ENCODE measurements around the gene TBC1D7. TPM values are rescaled to one million over a fixed set of nuclear protein-coding genes. Genes with fewer than 3 reads are reported as not detected.

Gene TBC1D7
- total and polyA plus RNA-seq, 12 donors: 17.3 to 42.6 (median 28.1) TPM

- Histone ChIP-seq H3K27ac (no peak overlapping the region), H3K36me3 (peaks cover 0 to 83% (median 6%) of the 10 kb centered on the region in 9 donors), H3K4me3 (no peak overlapping the region), H3K4me1 (peaks cover 10 to 47% (median 34%) of the 10 kb centered on the region in 9 donors), H3K9me3 (no peaks in the 10 kb centered on the region), H3K27me3 (no peaks in the 10 kb centered on the region)
- 77 to 88% methylated on average over 6 of the region's 6 CpGs for WGBS, 2 donors
- no peak for DNase-seq
- intact Hi-C loops (cut with DNase I): loop anchor here in 1 of 10 donors (10.0 kb wide), 1 partner anchor 105 kb away; no protein-coding TSS in a partner anchor
- TF ChIP-seq, protein P1, sequence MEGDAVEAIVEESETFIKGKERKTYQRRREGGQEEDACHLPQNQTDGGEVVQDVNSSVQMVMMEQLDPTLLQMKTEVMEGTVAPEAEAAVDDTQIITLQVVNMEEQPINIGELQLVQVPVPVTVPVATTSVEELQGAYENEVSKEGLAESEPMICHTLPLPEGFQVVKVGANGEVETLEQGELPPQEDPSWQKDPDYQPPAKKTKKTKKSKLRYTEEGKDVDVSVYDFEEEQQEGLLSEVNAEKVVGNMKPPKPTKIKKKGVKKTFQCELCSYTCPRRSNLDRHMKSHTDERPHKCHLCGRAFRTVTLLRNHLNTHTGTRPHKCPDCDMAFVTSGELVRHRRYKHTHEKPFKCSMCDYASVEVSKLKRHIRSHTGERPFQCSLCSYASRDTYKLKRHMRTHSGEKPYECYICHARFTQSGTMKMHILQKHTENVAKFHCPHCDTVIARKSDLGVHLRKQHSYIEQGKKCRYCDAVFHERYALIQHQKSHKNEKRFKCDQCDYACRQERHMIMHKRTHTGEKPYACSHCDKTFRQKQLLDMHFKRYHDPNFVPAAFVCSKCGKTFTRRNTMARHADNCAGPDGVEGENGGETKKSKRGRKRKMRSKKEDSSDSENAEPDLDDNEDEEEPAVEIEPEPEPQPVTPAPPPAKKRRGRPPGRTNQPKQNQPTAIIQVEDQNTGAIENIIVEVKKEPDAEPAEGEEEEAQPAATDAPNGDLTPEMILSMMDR (IDR thresholded peaks at IDR 0.05): no peak
- no peak for ATAC-seq
Measured at GRCh38 chr6:13299918-13300317, 28.4 kb downstream of the TBC1D7 start.

GRCh38 chr6:13299403-13299821, 28.9 kb downstream of the TBC1D7 start:
- DNase-seq (no peak), ATAC-seq (no peak)
- WGBS, 2 donors: 85 to 86% methylated on average over 11 of the region's 11 CpGs
- Histone ChIP-seq H3K27me3 (no peaks in the 10 kb centered on the region), H3K4me1 (peaks cover 10 to 42% (median 31%) of the 10 kb centered on the region in 9 donors), H3K36me3 (peaks cover 0 to 83% (median 6%) of the 10 kb centered on the region in 9 donors), H3K4me3 (no peak overlapping the region), H3K9me3 (no peaks in the 10 kb centered on the region), H3K27ac (no peak overlapping the region)
- TF ChIP-seq, protein P1 (IDR thresholded peaks at IDR 0.05): no peak
- intact Hi-C loops (cut with DNase I): no loop called here

- Histone ChIP-seq H3K27me3 (no peaks in the 10 kb centered on the region), H3K4me3 (no peak overlapping the region), H3K27ac (no peak overlapping the region), H3K9me3 (no peaks in the 10 kb centered on the region), H3K4me1 (peaks cover 6 to 32% (median 21%) of the 10 kb centered on the region in 9 donors), H3K36me3 (peaks cover 0 to 88% (median 6%) of the 10 kb centered on the region in 9 donors)
- DNase-seq: no peak
- TF ChIP-seq, protein P1 (IDR thresholded peaks at IDR 0.05): no peak
- intact Hi-C loops (cut with DNase I): no loop called here
- WGBS, 2 donors: 89 to 92% methylated on average over 3 of the region's 3 CpGs
- no peak for ATAC-seq
Measured at GRCh38 chr6:13298446-13298845, 29.9 kb downstream of the TBC1D7 start.

DNA sequence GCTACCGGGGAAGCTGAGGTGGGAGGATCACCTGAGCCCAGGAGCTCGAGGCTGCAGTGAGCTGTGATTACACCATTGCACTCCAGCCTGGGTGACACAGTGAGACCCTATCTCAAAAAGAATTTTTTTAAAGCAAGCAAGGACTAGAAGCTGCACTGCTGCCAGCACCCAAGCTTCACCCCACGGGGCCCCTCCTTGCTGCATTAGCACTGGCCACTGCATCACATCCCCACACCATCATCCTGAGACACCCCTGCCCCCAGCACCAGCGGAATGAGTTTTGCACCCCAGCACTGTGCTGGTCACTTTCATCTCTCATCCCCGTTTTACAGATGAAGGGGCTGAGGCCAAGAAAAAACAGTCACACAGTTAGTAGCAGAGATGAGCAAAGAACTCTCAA, 30.9 kb downstream of the TBC1D7 start:
- no peak for ATAC-seq
- peaks cover 0 to 93% (median 13%) of the 10 kb centered on the region in 9 donors for H3K36me3 ChIP-seq
- WGBS, 2 donors: 97 to 99% methylated on average over 5 of the region's 5 CpGs
- H3K4me3 ChIP-seq: no peak overlapping the region
- TF ChIP-seq, protein P1 (IDR thresholded peaks at IDR 0.05): no peak
- intact Hi-C loops (cut with DNase I): no loop called here
- H3K4me1 ChIP-seq: peaks cover 0 to 22% (median 11%) of the 10 kb centered on the region in 9 donors
- H3K9me3 ChIP-seq: no peaks in the 10 kb centered on the region
- no peaks in the 10 kb centered on the region for H3K27me3 ChIP-seq
- H3K27ac ChIP-seq: no peak overlapping the region
- DNase-seq: no peak
